ENCODE data around the gene FZD8. TPM values are rescaled to one million over a fixed set of nuclear protein-coding genes. Genes with fewer than 3 reads are reported as not detected.

The FZD8 gene, protein sequence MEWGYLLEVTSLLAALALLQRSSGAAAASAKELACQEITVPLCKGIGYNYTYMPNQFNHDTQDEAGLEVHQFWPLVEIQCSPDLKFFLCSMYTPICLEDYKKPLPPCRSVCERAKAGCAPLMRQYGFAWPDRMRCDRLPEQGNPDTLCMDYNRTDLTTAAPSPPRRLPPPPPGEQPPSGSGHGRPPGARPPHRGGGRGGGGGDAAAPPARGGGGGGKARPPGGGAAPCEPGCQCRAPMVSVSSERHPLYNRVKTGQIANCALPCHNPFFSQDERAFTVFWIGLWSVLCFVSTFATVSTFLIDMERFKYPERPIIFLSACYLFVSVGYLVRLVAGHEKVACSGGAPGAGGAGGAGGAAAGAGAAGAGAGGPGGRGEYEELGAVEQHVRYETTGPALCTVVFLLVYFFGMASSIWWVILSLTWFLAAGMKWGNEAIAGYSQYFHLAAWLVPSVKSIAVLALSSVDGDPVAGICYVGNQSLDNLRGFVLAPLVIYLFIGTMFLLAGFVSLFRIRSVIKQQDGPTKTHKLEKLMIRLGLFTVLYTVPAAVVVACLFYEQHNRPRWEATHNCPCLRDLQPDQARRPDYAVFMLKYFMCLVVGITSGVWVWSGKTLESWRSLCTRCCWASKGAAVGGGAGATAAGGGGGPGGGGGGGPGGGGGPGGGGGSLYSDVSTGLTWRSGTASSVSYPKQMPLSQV
- total RNA-seq: 12.2 TPM

GRCh38 chr10:35642035-35642792, at the start of gene FZD8:
Gene FZD8 (minus strand): TSS chr10:35642296. CDS start chr10:35641429, 867 bp downstream.

DNA sequence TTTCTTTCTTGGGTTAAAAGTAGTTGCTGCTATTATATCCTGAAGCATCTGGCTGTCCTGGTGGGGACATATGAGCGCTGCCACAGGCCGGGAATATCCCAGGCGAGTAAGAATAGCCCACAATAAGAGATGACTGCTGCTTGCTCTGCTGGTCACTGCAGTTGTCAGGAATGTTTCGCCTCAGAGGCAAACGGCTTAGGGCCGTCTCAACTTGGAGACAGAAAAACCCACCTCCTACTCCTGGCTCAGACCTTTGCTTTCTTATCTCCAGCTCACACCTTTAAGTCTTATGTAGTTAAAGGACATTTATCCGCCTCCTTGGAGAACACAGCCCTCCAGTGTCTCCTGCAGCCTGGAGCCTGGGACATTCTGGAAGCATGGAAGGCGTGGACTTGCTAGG, 36.9 kb downstream of the FZD8 start, which contains the start of gene GJD4:
TSS of gene GJD4 (plus strand) at position 151 of the 400 bp plus-strand sequence. CDS start at position 378, 227 bp downstream.

Other genes with a start within 250 kb of the FZD8 start
- gene GJD4, start 37.0 kb downstream of the FZD8 start, total RNA-seq: 0.23 TPM